T-helper 17 cell (primary cell): ENCODE results near the gene GAPT. TPM values are rescaled to one million over a fixed set of nuclear protein-coding genes. Genes with fewer than 3 reads are reported as not detected.

Experiments used
- ATAC-seq: fragments of 150-1000 bp; cut with Tn5 transposase; 2 replicates; pipeline ENCODE4 v1.10.0; 2021; ENCODE audit warnings: mild to moderate bottlenecking, moderate library complexity
- DNase-seq, 3 donors: peaks; one replicate each; pipeline versions ENCODE4 v3.0.0 to v3.0.0-alpha.2; 2020 to 2021
- H3K9me3 ChIP-seq: one replicate; pipeline ENCODE4 v1.7.0; 2013; ENCODE audit warnings: low read length, mild to moderate bottlenecking; ENCODE audit not compliant: control insufficient read depth, poor library complexity, severe bottlenecking
- H3K27ac Mint-ChIP-seq: one replicate; pipeline ENCODE4 v1.8.0; 2022; ENCODE audit warnings: mild to moderate bottlenecking, moderate library complexity, mixed read lengths
- H3K27me3 Mint-ChIP-seq: one replicate; pipeline ENCODE4 v1.8.0; 2022; ENCODE audit warnings: mixed read lengths
- H3K36me3 Mint-ChIP-seq: one replicate; pipeline ENCODE4 v1.8.0; 2022; ENCODE audit warnings: low read depth, mixed read lengths
- H3K4me1 Mint-ChIP-seq: one replicate; pipeline ENCODE4 v1.8.0; 2022; ENCODE audit warnings: mild to moderate bottlenecking, mixed read lengths
- H3K4me3 Mint-ChIP-seq: one replicate; pipeline ENCODE4 v1.8.0; 2022; ENCODE audit warnings: mild to moderate bottlenecking, moderate library complexity, mixed read lengths
- total RNA-seq, 4 donors: library from RNA in 2 of 4; stranded (reverse) in 2 of 4; gene quantifications; one replicate each; pipeline ENCODE4 v1.2.3 and lab custom pipeline; 2022 to 2026

The GAPT gene
- total RNA-seq (1 to 10 TPM in 1 of 2 donors, not detected in 1; 2.0 TPM), total RNA-seq (lab: John Stamatoyannopoulos, UW) (0 reads per million in 2 donors)

DNA sequence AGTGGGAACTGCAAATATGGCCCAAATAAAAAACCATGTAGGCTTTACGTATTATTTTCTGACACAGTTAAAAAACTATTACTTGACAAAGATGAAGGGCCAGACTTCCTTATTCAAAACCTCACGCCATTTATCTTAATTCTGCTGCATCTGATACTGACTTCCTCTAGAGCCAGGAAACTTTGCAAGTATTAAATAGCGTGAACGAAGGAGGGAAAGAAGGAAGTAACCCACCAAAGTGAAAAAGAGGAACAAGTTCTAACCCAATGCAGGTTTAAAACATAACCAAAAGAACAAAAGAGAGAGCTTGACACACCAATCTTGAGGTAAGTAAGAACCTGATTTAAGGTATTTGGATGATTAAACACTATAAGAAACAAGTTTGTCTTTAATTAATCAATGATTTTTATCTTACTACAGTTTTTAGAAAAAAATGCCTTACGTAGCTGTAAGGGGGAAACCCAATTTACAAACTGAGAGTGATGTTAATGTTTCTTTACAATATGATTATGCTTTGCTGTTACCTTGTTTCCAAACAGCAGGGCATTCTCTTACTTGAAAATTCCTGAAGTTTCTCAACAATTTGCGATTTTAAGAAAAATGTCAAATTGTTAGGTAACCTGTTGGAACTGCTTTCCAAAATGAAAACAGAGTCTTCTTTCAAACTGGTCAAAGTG, at the start of gene GAPT:
Gene GAPT, plus strand, starts transcription at position 220 of the 677 bp plus-strand sequence. CDS start 3,102 bp downstream, outside the sequence.
- ATAC-seq = peak; percentile 62
- no peaks in the 10 kb centered on the region for H3K9me3 ChIP-seq
- Mint-ChIP-seq H3K27ac (no peak within 1 kb of the TSS), H3K36me3 (peaks cover 4% of the 10 kb centered on the region), H3K27me3 (peaks cover 64% of the 10 kb centered on the region), H3K4me1 (peaks cover 6% of the 10 kb centered on the region), H3K4me3 (no peak within 1 kb of the TSS)
- DNase-seq = no peak

DNA sequence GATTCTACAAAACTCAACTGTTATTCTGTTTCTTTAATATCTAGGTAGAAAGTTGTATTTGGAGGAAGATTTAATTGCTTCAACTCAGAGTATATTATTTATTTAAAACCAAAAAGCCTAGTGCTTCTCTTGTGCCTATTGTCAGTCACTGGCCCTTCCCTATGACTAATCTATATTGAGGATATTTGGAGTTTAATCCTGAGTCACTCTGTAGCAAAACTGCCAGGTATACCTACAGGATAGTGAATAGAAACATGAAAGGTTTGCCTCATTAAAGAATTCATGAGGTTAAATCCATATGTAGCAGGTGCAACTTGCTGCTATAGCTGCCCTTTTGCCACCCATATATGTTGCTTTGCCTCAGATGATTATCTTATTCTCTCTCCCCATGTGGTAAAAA, 46.4 kb upstream of the GAPT start:
- Mint-ChIP-seq H3K36me3 (no peaks in the 10 kb centered on the region), H3K27ac (no peak overlapping the region), H3K4me1 (no peaks in the 10 kb centered on the region), H3K27me3 (peaks cover 37% of the 10 kb centered on the region), H3K4me3 (no peak overlapping the region)
- no peaks in the 10 kb centered on the region for H3K9me3 ChIP-seq
- DNase-seq (no peak), ATAC-seq (no peak)

DNA sequence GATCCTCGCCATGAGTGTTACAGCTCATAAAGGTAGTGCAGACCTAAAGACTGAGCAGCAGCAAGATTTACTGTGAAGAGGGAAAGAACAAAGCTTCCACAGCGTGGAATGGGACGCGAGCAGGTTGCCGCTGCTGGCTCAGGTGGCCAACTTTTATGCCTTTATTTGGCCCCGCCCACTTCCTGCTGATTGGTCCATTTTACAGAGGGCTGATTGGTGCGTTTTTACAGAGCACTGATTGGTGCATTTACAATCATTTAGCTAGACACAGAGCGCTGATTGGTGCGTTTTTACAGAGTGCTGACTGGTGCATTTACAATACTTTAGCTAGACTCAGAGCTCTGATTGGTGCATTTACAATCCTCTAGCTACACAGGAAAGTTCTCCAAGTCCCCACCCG, 45.2 kb upstream of the GAPT start:
- H3K4me3 Mint-ChIP-seq = no peak overlapping the region
- H3K9me3 ChIP-seq = no peaks in the 10 kb centered on the region
- no peak overlapping the region for H3K27ac Mint-ChIP-seq
- no peak for ATAC-seq
- DNase-seq = no peak
- H3K4me1 Mint-ChIP-seq = no peaks in the 10 kb centered on the region
- no peaks in the 10 kb centered on the region for H3K36me3 Mint-ChIP-seq
- peaks cover 45% of the 10 kb centered on the region for H3K27me3 Mint-ChIP-seq

DNA sequence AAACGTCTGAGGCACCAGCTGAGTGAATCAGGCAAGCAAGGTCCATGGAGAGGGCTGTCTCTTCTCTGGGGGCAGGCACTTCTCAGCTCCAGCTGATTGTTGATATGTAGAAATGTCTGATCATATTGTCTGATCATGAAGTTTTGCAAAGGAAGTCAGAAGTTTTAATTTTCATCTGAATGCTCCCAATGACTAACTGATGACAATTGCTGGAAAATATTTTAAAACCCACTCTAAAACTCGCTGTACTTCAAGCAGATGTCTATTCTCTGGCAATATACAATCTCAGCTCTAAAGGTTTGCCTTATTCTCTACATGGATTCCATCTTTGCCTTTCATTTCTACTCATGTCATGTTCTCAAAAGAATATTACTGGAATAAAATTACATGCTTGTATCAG, 44.0 kb upstream of the GAPT start:
- no peak for ATAC-seq

DNA sequence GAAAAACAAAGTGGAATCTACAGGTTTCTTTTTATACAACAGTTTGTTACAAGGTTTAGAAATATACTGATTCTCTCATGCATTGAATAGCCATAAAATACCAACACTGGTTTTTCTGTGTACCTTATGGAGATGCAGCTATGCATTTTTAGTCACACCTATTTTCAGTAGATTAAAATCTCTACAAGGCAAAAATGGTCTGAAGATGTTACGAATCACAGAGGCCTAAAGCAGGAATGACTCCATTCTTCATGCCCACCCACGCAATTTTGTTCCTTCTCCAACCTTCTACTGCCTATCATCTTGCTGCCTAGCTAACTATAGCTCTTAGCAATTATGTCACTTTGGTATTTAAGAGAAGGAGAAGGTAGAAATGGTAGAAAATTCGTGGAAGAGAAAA, 41.2 kb upstream of the GAPT start:
- H3K27me3 Mint-ChIP-seq = peaks cover 56% of the 10 kb centered on the region
- DNase-seq = no peak

More for the DNA sequence above, 44.0 kb upstream of the GAPT start:
- Mint-ChIP-seq H3K27ac (no peak overlapping the region), H3K36me3 (peaks cover 3% of the 10 kb centered on the region), H3K4me1 (no peaks in the 10 kb centered on the region), H3K4me3 (no peak overlapping the region), H3K27me3 (peaks cover 54% of the 10 kb centered on the region)
- no peaks in the 10 kb centered on the region for H3K9me3 ChIP-seq
- no peak for DNase-seq

DNA sequence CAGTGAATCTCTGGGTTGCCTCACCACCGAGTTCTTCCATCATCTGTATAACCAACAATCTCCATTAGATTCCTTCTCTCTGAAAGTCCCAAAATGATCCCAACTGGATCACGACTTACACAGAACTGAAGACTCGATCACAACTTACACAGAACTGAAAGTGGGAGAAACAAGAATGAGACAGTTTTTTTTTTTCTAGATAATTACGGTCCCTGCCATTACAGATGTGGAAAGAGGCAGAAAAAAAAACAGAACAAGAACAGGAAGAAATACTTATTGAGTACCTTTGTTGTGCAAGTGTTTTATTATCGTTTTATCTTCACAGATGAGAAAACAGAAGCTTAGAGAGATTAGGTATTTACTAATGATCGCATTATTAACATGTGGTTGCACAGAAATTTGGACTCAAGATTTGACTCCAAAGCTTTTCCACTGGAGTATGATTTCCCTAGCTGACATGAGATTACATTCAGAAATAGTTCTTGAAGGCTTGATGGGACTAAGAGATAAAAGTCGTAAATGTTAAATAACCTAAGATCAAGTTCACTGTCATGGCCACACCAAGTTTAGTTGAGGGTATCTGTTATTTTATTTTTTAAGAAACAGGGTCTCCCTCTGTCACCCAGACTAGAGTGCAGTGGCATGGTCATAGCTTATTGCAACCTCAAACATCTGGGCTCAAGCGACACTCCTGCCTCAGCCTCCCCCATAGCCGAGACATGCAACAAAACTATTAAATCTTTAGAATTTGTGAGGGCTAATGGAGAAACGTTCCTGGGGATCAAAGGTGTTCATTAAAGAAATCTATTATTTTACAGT, 40.2 kb upstream of the GAPT start:
- no peak overlapping the region for H3K27ac Mint-ChIP-seq

More for the DNA sequence above, 41.2 kb upstream of the GAPT start:
- Mint-ChIP-seq H3K36me3 (peaks cover 6% of the 10 kb centered on the region), H3K4me3 (no peak overlapping the region), H3K27ac (no peak overlapping the region), H3K4me1 (no peaks in the 10 kb centered on the region)
- ATAC-seq = no peak
- H3K9me3 ChIP-seq = no peaks in the 10 kb centered on the region

DNA sequence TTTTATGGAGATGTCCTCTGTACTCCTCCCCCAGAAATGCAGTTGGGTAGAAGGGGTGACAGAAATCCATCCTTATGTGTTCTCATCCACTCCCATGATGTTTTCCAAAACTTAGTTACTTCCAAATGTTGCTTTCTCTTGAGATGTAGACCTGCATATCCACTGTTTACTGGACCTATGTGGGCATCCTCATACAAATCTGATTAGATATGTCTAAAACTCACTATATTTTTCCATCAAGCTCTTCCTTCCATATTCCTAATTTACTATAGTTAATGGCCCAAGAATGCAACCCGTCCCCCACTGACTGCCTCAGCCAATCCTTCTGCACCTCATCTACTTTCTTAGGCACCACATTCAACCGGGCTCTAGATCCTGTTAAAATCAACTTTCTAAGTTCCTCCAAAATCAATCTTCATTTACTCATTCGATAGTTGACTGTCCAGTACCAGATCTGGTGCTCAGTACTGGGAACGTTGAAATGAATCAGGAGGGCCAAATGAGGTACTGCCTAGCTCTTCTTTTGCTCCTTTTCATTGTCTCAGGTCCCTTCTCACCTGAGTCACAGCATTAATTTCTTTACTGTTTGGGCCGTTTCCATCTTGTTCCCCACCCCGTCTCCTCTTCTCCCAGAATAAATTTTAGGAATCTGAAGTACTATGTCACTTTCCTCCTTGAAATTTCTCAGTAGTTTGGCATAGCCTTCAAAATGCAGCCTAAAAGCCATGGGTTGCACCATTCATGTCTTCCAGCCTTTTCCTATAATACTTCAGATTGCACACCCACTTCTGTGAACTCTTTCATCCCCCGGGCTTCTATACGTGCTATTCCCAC, 39.3 kb upstream of the GAPT start:
- H3K9me3 ChIP-seq = no peaks in the 10 kb centered on the region
- ATAC-seq = no peak
- no peaks in the 10 kb centered on the region for H3K4me1 Mint-ChIP-seq
- peaks cover 45% of the 10 kb centered on the region for H3K27me3 Mint-ChIP-seq
- no peak for DNase-seq
- peaks cover 6% of the 10 kb centered on the region for H3K36me3 Mint-ChIP-seq
- H3K4me3 Mint-ChIP-seq = no peak overlapping the region
- H3K27ac Mint-ChIP-seq = no peak overlapping the region

More for the DNA sequence above, 40.2 kb upstream of the GAPT start:
- H3K27me3 Mint-ChIP-seq = peaks cover 52% of the 10 kb centered on the region
- no peaks in the 10 kb centered on the region for H3K9me3 ChIP-seq
- H3K4me3 Mint-ChIP-seq = no peak overlapping the region
- ATAC-seq = no peak
- DNase-seq = no peak
- no peaks in the 10 kb centered on the region for H3K4me1 Mint-ChIP-seq
- H3K36me3 Mint-ChIP-seq = peaks cover 6% of the 10 kb centered on the region

DNA sequence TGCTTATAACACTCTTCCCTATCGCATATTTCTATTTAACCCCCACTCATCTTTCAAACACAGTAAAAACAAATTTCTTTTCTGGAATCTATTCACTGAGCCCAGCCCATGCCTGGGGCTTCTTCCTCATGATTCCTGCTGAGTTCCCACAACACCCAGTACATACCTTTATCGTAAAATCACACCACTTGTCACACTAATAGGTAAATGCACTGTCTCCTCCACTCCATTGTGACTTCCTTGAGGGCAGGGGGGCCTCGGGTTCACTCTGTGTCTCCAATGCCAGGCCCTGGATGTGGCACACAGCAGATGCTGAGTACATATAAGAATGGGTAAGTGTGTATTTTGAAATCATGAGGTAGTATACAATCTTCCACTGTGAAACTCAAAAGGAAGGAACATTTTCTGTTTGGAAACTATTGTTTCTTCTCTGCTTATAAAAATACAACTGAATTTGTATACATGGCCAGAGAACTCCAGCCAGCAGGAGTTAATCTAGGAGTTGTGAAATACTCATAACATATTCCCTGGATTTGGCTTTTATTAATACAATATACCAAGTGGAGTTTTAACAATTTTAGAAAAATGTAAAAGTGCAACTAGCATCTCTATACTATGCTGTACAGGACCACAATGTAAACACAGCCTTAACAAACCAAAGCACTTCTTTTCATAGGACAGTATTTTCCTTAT, 38.5 kb upstream of the GAPT start:
- H3K27me3 Mint-ChIP-seq = peaks cover 47% of the 10 kb centered on the region
- H3K9me3 ChIP-seq = no peaks in the 10 kb centered on the region
- H3K27ac Mint-ChIP-seq = no peak overlapping the region
- H3K4me3 Mint-ChIP-seq = no peak overlapping the region
- DNase-seq (no peak), ATAC-seq (no peak)
- H3K4me1 Mint-ChIP-seq = no peaks in the 10 kb centered on the region
- peaks cover 6% of the 10 kb centered on the region for H3K36me3 Mint-ChIP-seq

DNA sequence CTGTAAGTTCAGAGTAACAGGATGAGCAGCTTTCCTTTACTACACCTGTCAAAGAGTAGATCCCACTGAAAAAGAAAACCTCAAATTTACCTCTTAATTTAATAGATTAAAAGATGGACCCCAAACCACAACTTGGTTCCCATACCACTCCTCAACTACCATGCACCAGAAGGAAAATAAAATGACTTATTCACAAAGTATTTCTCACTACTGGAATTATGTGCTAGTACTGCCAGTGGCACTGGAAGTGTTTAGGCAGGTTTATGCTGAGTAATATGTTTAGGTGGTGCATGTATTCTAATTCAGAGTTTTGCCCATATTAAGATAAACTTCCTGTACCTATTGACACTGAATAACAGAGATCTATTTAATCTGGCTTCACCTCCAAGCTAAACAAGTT, 37.9 kb upstream of the GAPT start:
- H3K4me1 Mint-ChIP-seq = no peaks in the 10 kb centered on the region
- H3K27ac Mint-ChIP-seq = no peak overlapping the region
- H3K4me3 Mint-ChIP-seq = no peak overlapping the region
- ATAC-seq = no peak
- peaks cover 6% of the 10 kb centered on the region for H3K36me3 Mint-ChIP-seq
- H3K9me3 ChIP-seq = no peaks in the 10 kb centered on the region
- peaks cover 52% of the 10 kb centered on the region for H3K27me3 Mint-ChIP-seq
- no peak for DNase-seq

DNA sequence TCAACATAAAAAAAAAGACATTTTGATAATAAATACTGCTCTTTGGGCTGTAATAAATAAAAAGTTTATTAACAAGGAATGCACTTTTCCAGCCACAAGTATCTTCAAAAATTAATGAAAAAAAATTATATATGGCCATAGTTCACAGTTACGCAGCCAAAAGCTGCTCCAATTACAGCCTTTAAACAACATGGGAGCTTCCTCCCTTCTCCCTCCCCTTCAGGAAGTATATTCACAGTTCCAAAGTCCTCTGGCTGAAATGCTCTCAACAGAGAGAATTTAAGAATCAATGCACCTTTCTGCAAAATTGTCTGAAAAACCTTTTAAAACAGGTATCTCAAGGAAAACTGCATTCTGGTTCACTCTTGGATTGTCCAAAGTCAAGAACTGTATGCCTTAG, 37.2 kb upstream of the GAPT start:
- no peaks in the 10 kb centered on the region for H3K9me3 ChIP-seq
- no peak overlapping the region for H3K27ac Mint-ChIP-seq
- H3K27me3 Mint-ChIP-seq = peaks cover 57% of the 10 kb centered on the region
- DNase-seq (no peak), ATAC-seq (no peak)
- H3K36me3 Mint-ChIP-seq = peaks cover 6% of the 10 kb centered on the region
- H3K4me3 Mint-ChIP-seq = no peak overlapping the region
- peaks cover 3% of the 10 kb centered on the region for H3K4me1 Mint-ChIP-seq

DNA sequence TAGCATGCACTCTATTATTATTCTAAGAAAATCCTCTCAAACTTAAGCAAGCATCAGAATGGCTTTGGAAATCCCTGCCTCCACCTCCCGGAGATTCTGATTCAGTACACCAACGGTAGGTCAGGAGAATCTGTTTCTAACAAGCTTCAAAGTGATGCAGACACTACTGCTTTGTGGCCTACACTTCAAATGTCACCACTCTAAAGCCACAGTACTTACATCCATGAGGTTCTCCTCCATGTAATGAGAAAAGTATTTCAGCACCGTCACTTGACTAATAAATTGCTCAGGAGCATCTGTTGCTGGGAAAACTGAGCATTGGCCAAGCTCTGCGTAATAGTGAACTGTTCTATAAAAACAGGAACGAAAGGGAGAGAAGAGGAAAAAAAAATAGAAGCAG, 36.2 kb upstream of the GAPT start:
- DNase-seq = no peak
- Mint-ChIP-seq H3K27me3 (peaks cover 55% of the 10 kb centered on the region), H3K27ac (no peak overlapping the region), H3K4me1 (peaks cover 3% of the 10 kb centered on the region), H3K36me3 (peaks cover 6% of the 10 kb centered on the region), H3K4me3 (no peak overlapping the region)
- ATAC-seq = no peak
- H3K9me3 ChIP-seq = no peaks in the 10 kb centered on the region

DNA sequence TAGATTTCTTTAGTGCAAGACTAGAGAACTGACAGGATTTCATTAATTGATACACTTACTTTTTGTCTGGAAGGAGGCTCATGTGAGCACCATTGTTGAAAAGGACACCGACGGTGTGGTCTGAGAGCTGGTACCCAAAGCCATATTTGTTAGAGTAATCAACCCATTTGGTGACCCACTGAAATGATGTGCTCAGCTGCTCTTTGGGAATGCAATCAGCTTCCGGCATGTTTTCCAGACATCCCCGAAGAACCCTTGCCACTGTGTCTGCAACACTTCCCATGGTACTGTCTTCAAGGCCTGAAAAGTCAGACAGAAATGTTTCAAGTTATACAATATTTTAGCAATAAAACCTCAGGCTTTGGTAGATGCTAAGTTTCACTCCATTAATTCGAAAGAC, 35.8 kb upstream of the GAPT start:
- peaks cover 6% of the 10 kb centered on the region for H3K36me3 Mint-ChIP-seq
- no peak overlapping the region for H3K4me3 Mint-ChIP-seq
- ATAC-seq (no peak), DNase-seq (no peak)
- no peaks in the 10 kb centered on the region for H3K9me3 ChIP-seq
- H3K4me1 Mint-ChIP-seq = peaks cover 3% of the 10 kb centered on the region
- H3K27me3 Mint-ChIP-seq = peaks cover 51% of the 10 kb centered on the region
- H3K27ac Mint-ChIP-seq = no peak overlapping the region
